A673 (cell line): Measurements from ENCODE around the gene RAB3B. TPM values are rescaled to one million over a fixed set of nuclear protein-coding genes. Genes with fewer than 3 reads are reported as not detected.
A peak's percentile ranks its signal among the peaks of the same experiment; 100 is the strongest.
"Not testable (repeated sequence)": the region's sequence is repeated elsewhere in the genome, so short reads cannot be mapped to it uniquely, and the experiment has no call there.

Experiments
- BruUV-seq: library from RNA; stranded (reverse); fragments of 400-500 nt; replicated peaks from 2 replicates; lab custom pipeline; 2021; lab: Mats Ljungman, UMichigan
- CTCF ChIA-PET: fragments of 300-600 bp; sonication (Branson Sonifier 250); formaldehyde crosslinking; loops from one replicate; lab custom pipeline; 2022; ENCODE audit warnings: antibody characterized with exemption; lab: Charles Lee
- POLR2A ChIA-PET: fragments of 300-600 bp; sonication (Branson Sonifier 250); formaldehyde crosslinking; loops from one replicate; lab custom pipeline; 2022; ENCODE audit warnings: antibody characterized with exemption; ENCODE audit not compliant: low non-redundant PET; lab: Charles Lee
- DNase-seq: peaks from one replicate; pipeline ENCODE4 v3.0.0-alpha.2; 2015; ENCODE audit warnings: low spot score
- H3K27ac ChIP-seq: fragments of 200-600 bp; sonication (generic); 2 replicates; pipeline ENCODE4 v1.5.1; 2016; ENCODE audit warnings: mixed run types, low read depth, mild to moderate bottlenecking, mixed read lengths, antibody characterized with exemption, low read length; ENCODE audit not compliant: poor library complexity, severe bottlenecking
- H3K27me3 ChIP-seq: fragments of 200-600 bp; sonication (generic); replicated peaks from 2 replicates; pipeline ENCODE4 v1.6.1; 2017; ENCODE audit warnings: mixed run types, low read depth, mild to moderate bottlenecking, mixed read lengths, antibody characterized with exemption, low read length; ENCODE audit not compliant: insufficient read depth, poor library complexity
- H3K36me3 ChIP-seq: fragments of 200-600 bp; sonication (generic); 2 replicates; pipeline ENCODE4 v1.6.1; 2016; ENCODE audit warnings: mixed run types, mild to moderate bottlenecking, mixed read lengths, antibody characterized with exemption, low read length; ENCODE audit not compliant: insufficient read depth, poor library complexity, severe bottlenecking
- H3K4me1 ChIP-seq: fragments of 200-600 bp; sonication (generic); 2 replicates; pipeline ENCODE4 v1.6.1; 2017; ENCODE audit warnings: mixed run types, mild to moderate bottlenecking, mixed read lengths, antibody characterized with exemption, low read length; ENCODE audit not compliant: insufficient read depth, poor library complexity, severe bottlenecking
- H3K4me3 ChIP-seq: fragments of 200-600 bp; sonication (generic); 2 replicates; pipeline ENCODE4 v1.5.1; 2016; ENCODE audit warnings: low read depth, mixed run types, mild to moderate bottlenecking, mixed read lengths, low read length; ENCODE audit not compliant: poor library complexity, severe bottlenecking
- H3K9me3 ChIP-seq: fragments of 200-600 bp; sonication (generic); 2 replicates; pipeline ENCODE4 v1.6.1; 2016; ENCODE audit warnings: mixed run types, low read depth, mild to moderate bottlenecking, mixed read lengths, antibody characterized with exemption, low read length; ENCODE audit not compliant: poor library complexity, severe bottlenecking
- CTCF ChIP-seq: fragments of 300-800, 200-600 bp; sonication (generic); conservative IDR thresholded peaks from 2 replicates; pipeline ENCODE4 v1.5.1; 2017; ENCODE audit warnings: low read depth, mild to moderate bottlenecking, antibody characterized with exemption, low read length, moderate library complexity, mixed read lengths
- EZH2 ChIP-seq: fragments of 200-600 bp; sonication (generic); IDR thresholded peaks from 2 replicates; pipeline ENCODE4 v1.6.1; 2017; ENCODE audit warnings: borderline replicate concordance, low read depth, mild to moderate bottlenecking, mixed read lengths, antibody characterized with exemption, low read length; ENCODE audit not compliant: poor library complexity, severe bottlenecking
- intact Hi-C: fragments of 100-400 bp; cut with micrococcal nuclease; formaldehyde crosslinking; loops from one replicate; pipeline ENCODE4 v1.10.0; 2022; ENCODE audit not compliant: unreplicated experiment
- total RNA-seq: library from RNA; stranded (reverse); gene quantifications from 2 replicates; pipeline ENCODE4 v1.2.3, GENCODE V29; 2021

RAB3B gene
- total RNA-seq, 1 experiment from 2014 or later: 25.5 TPM

- DNase-seq: no peak
- H3K27me3 ChIP-seq: no peaks in the 10 kb centered on the region
- ChIA-PET POLR2A (no interaction called here), CTCF (interaction anchor here (1.1 to 1.9 kb wide), 4 partner anchors 15 to 101 kb away, joined by 3 to 7 read pairs (median 4); no protein-coding TSS in a partner anchor)
- BruUV-seq: no TSS peak
- intact Hi-C loops: loop anchor here (1.0 to 2.0 kb wide), 3 partner anchors 29 to 399 kb away; no protein-coding TSS in a partner anchor
- no peaks in the 10 kb centered on the region for H3K9me3 ChIP-seq
- peaks cover 35% of the 10 kb centered on the region for H3K4me1 ChIP-seq
- no peaks in the 10 kb centered on the region for H3K36me3 ChIP-seq
- TF ChIP-seq EZH2: no peak
- TF ChIP-seq CTCF: no peak
- H3K27ac ChIP-seq: peak overlapping the region; percentile 43
- no peak overlapping the region for H3K4me3 ChIP-seq
Measured at GRCh38 chr1:51897699-51898031, 92.8 kb downstream of the RAB3B start.

DNA sequence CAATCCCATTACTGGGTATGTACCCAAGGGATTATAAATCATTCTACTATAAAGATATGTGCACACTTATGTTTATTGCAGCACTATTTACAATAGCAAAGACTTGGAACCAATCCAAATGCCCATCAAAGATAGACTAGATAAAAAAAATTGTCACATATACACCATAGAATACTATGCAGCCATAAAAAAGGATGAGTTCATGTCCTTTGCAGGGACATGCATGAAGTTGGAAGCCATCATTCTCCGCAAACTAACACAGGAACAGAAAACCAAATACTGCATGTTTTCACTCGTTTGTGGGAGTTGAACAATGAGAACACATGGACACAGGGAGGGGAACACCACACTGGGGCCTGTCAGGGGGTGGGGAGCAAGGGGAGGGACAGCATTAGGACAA lies 95.8 kb downstream of the RAB3B start:
- H3K4me1 ChIP-seq: peaks cover 31% of the 10 kb centered on the region
- CTCF ChIA-PET, DNase-seq, H3K9me3 ChIP-seq, H3K27ac ChIP-seq, intact Hi-C loops, H3K4me3 ChIP-seq, BruUV-seq, H3K36me3 ChIP-seq, H3K27me3 ChIP-seq, POLR2A ChIA-PET: not testable (repeated sequence)

DNA sequence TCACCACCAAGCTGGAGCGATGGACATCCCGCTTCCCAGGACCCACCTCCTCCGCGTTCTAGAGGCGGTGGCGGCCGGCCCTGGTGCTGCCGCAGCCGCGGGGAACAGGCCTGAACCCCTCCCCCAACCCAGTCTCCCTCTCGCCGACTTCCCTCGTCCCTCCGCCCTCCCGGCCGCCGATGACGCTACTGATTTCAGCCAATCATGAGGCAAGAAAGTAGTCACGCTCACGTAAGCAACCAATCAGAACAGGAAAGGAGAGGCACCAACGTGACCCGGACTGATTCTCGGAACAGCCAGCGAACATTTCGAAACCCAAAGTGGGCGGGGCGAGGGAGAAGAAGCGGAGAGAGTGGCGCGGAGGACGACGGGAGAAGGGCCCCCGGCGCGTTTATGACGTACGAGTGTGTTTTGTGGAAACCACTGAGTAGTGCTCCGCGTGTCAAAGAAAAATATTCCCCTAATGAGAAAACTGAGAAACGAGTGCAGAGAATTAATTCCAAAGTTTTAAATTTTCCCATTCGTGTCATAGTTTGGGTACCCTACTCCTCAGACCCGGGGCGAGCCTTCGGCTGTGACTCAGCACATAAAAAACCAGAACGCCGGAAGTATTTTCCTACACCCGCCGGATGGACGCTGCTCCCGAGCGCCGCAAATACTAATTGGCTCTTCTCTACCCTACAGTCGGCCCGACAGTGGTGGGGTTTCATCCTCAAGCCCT lies 111.7 kb downstream of the RAB3B start, which contains the start of gene NRDC:
NRDC (minus strand) TSS at position 112 of the 721 bp plus-strand sequence. CDS start 112 bp downstream, outside the sequence.
- no TSS peak for BruUV-seq
- ChIA-PET CTCF (no interaction called here), POLR2A (interaction anchor here (0.6 to 1.2 kb wide), 2 partner anchors 52 to 79 kb away, joined by 3 read pairs; no protein-coding TSS in a partner anchor)
- intact Hi-C loops: loop anchor here (2.0 kb wide), 1 partner anchor 34 kb away; no protein-coding TSS in a partner anchor
- no peaks in the 10 kb centered on the region for H3K4me1 ChIP-seq
- H3K36me3 ChIP-seq: peaks cover 15% of the 10 kb centered on the region
- no peaks in the 10 kb centered on the region for H3K9me3 ChIP-seq
- peak within 1 kb of the TSS; percentile 71 for H3K4me3 ChIP-seq
- no peaks in the 10 kb centered on the region for H3K27me3 ChIP-seq
- TF ChIP-seq CTCF (no peak), EZH2 (no peak)
- peak within 1 kb of the TSS; percentile 98 for H3K27ac ChIP-seq
- peak; percentile 100 for DNase-seq

GRCh38 chr1:51878308-51878615 lies 112.2 kb downstream of the RAB3B start:
- TF ChIP-seq CTCF: no peak
- TF ChIP-seq EZH2: no peak
- intact Hi-C loops: loop anchor here (2.0 kb wide), 1 partner anchor 33 kb away; no protein-coding TSS in a partner anchor
- Histone ChIP-seq H3K27ac (peak overlapping the region; percentile 98), H3K27me3 (no peaks in the 10 kb centered on the region), H3K4me3 (peak overlapping the region; percentile 71), H3K36me3 (peaks cover 18% of the 10 kb centered on the region), H3K9me3 (no peaks in the 10 kb centered on the region), H3K4me1 (no peaks in the 10 kb centered on the region)
- POLR2A ChIA-PET: interaction anchor here (0.6 kb wide), 1 partner anchor 79 kb away, joined by 3 read pairs; no protein-coding TSS in a partner anchor
- DNase-seq: no peak
- BruUV-seq: no TSS peak
- CTCF ChIA-PET: no interaction called here
